GM04504 (cell line): ENCODE data around the gene RALY.
A peak's percentile ranks its signal among the peaks of the same experiment; 100 is the strongest.

Experiments
- DNase-seq: peaks from one replicate; pipeline ENCODE4 v3.0.0-alpha.2; 2012; ENCODE audit warnings: low read depth

RALY gene

DNA sequence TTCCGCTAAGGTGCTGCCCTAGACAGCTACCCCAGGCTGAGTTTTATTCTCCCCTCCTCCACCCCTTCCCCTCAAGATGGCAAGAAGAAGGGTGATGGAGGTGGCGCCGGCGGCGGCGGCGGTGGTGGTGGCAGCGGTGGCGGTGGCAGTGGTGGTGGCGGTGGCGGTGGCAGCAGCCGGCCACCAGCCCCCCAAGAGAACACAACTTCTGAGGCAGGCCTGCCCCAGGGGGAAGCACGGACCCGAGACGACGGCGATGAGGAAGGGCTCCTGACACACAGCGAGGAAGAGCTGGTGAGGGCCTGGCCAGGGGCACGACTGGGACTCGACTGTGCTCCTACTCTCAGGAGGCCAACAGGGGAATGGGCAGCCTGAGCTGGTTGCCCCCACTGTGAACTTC is 83.2 kb downstream of the RALY start:
- no peak for DNase-seq

GRCh38 chr20:34078540-34078939 is 84.8 kb downstream of the RALY start:
- no peak for DNase-seq

- no peak for DNase-seq
Measured at GRCh38 chr20:34079818-34080217, 86.1 kb downstream of the RALY start.

- no peak for DNase-seq
Measured at GRCh38 chr20:34082232-34082887, 88.6 kb downstream of the RALY start.

GRCh38 chr20:34083137-34083536 is 89.4 kb downstream of the RALY start:
- DNase-seq: peak; percentile 85

- DNase-seq: no peak
Measured at GRCh38 chr20:34083781-34084180, 90.1 kb downstream of the RALY start.

GRCh38 chr20:34084227-34084923 is 90.7 kb downstream of the RALY start:
- no peak for DNase-seq

- DNase-seq: no peak
Measured at GRCh38 chr20:34085544-34086040, 91.9 kb downstream of the RALY start.

DNA sequence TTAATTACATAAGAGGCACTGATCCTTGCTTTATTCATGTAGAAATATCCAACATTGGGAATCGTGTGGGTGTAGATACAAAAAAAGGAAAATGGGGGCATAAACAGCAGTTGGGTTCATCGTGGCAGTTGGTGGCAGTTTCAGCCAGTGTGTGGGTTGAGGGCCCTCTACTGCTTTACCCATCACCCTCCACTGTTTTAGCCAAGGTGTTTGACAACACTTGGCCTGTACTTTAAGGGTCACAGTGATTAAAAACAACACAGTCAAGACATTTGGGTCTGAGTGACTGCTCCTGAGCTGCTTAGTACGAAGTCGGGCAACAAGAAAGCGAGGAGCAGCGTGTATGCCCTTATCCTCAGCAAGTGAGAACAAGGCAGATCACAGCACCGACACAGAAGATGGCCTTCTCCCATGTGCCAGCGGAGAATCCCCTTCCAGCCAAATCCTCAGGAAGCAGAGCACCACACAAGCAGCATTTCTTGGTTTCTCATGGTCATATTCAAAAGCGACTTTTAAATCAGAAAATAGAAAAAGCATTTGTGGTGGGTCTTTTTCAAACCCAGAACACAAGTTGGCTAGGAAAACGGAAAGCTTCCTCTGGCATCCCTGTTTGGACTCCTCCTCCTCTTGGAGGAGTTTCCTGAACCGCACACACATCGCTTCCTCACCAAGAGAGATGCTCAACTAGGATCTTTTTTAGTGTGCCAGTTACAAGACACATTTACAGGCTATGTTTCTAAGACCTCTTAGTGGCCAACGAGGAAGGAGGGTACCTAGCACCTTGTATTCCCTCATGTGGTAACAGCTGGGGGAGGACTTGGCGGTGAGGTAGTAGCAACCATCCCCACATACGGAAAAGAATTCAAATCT is 94.8 kb downstream of the RALY start:
- no peak for DNase-seq

GRCh38 chr20:34089175-34089479 is 95.4 kb downstream of the RALY start:
- DNase-seq: no peak

DNA sequence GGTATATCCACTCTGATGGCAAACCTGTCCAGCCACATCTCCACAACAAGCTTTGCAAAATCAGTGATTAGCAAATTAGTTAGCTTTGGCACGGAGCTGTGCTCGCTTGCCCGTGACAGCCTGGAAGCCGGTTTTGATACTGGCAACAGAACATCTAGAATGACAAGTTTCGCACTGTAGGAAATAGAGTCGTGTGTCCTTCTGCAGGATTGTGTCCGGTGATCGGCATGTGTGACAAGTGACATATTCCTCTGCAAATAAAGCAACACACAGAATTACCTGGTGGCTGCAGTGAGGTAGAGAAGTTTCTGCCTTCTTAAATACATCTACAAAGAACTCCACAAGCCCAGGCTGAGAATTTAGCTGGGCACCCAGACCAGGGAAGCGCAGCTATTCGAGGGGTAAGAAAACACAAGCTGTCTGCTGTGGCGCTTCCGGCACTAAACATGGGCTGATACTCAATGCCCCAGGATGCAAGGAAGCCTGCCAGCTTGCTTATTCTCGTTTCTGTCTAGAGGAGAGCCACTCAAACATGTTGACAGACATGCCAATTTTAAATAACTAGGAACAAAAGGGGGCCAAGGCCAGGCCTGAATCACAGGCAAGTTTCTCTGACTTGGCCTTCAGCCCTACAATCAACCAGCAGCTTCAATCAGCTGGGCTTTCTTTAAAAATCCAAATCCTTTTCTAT is 96.1 kb downstream of the RALY start:
- no peak for DNase-seq

- DNase-seq: no peak
Measured at GRCh38 chr20:34090645-34091044, 96.9 kb downstream of the RALY start.

- DNase-seq: no peak
Measured at GRCh38 chr20:34091637-34092200, 98.0 kb downstream of the RALY start.

DNA sequence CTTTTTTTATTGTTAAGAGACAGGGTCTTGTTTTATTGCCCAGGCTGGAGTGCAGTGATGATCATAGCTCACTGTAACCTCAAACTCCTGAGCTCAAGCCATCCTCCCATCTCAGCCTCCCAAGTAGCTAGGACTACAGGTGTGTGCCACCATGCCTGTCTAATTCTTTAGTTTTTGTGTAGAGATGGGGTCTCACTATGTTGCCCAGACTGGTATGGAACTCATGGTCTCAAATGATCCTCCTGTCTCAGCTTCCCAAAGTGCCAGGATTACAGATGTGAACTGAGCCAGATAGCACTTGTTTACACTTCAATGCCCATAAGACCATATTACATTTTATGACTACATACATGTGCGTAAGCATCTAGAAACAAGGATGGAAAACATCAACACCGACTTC is 100.2 kb downstream of the RALY start:
- DNase-seq: no peak

DNA sequence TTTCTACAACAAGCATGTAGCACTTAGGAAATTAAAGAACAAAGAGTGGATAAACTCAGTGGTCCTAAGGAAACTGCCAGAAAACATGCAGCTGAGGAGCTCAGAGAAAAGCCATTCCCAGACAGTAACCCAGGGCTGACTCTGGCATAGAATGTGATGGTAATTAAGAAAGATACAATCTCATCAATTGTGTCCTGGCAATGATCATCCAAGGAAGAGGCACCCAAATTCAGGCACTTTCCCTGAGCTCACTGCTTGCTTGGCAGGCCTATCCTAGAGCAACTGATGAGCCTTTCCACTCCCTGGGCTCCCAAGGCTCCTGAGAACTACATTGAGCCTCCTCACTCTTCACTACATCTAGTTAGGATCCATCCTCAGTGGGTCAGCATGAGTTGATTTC is 102.1 kb downstream of the RALY start:
- no peak for DNase-seq

GRCh38 chr20:34096699-34097444 is 103.2 kb downstream of the RALY start:
- no peak for DNase-seq

- DNase-seq: no peak
Measured at GRCh38 chr20:34098570-34098969, 104.9 kb downstream of the RALY start.

DNA sequence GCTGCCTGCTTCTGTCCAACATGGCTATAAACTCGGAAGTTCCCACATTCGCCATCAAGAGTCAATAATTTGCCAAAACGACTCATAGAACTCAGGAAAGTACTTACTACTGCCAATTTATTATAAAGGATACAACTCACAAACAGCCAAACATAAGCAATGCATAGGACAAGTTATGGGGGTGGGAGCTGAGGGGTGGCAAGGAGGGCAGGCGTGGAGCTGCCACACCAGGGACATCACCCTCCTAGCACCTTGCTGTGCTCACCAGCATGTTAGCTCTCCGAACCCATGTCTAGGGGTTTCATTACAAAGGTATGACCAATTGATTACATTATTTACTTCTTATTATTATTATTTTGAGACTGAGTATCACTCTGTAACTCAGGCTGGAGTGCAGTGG is 106.0 kb downstream of the RALY start:
- no peak for DNase-seq

GRCh38 chr20:34100576-34100975 is 106.9 kb downstream of the RALY start:
- no peak for DNase-seq

- DNase-seq: no peak
Measured at GRCh38 chr20:34102342-34102741, 108.6 kb downstream of the RALY start.

DNA sequence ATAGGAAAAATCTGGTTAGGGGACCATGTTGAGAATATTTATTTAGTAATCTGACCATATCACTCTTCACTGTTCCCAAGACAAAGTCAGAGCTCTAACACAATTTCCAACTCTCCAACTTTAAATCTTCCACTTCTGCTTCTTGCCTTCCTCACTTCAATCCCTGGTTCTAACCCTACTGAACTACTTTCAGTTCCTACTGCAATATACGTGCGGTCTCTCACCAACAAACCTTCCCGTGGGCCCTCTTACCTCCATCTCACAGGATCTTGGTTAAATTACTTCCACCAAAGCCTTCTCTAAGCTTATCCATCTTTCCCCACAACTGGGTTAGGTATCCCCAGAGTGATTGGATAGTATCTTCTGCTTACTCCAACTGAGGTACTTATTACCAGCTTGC is 110.3 kb downstream of the RALY start:
- DNase-seq: no peak
